GM23338 (cell line): ENCODE data around the gene ZNF557. TPM values are rescaled to one million over a fixed set of nuclear protein-coding genes. Genes with fewer than 3 reads are reported as not detected.

Experiments
- ATAC-seq: fragments of 200-7000 bp; cut with Tn5 transposase; 3 replicates; pipeline ENCODE4 v1.9.1; 2020
- DNase-seq: peaks from one replicate; pipeline ENCODE4 v3.0.0-alpha.2; 2015; ENCODE audit warnings: low spot score
- H2AFZ ChIP-seq: fragments of 200-600 bp; sonication (generic); 2 replicates; pipeline ENCODE4 v1.8.0; 2016; ENCODE audit warnings: antibody characterized with exemption, mild to moderate bottlenecking, moderate library complexity
- H3F3A ChIP-seq: fragments of 200-600 bp; sonication (generic); replicated peaks from 2 replicates; pipeline ENCODE4 v1.8.0; 2017; ENCODE audit warnings: antibody characterized with exemption, mixed run types, low read depth
- H3K27ac ChIP-seq: fragments of 200-600 bp; sonication (generic); 2 replicates; pipeline ENCODE4 v1.6.1; 2016; ENCODE audit warnings: low read depth
- H3K27me3 ChIP-seq: fragments of 200-600 bp; sonication (generic); 2 replicates; pipeline ENCODE4 v1.8.0; 2016; ENCODE audit warnings: mild to moderate bottlenecking, mixed run types, moderate library complexity; ENCODE audit not compliant: insufficient read depth
- H3K36me3 ChIP-seq: fragments of 200-600 bp; sonication (generic); 2 replicates; pipeline ENCODE4 v1.8.0; 2016; ENCODE audit warnings: mild to moderate bottlenecking; ENCODE audit not compliant: insufficient read depth
- H3K4me1 ChIP-seq: fragments of 200-600 bp; sonication (generic); 2 replicates; pipeline ENCODE4 v1.8.0; 2016; ENCODE audit warnings: mild to moderate bottlenecking, moderate library complexity; ENCODE audit not compliant: insufficient read depth
- H3K4me2 ChIP-seq: fragments of 200-600 bp; sonication (generic); 2 replicates; pipeline ENCODE4 v1.7.1; 2017; ENCODE audit warnings: mixed run types
- H3K4me3 ChIP-seq: fragments of 200-600 bp; sonication (generic); 2 replicates; pipeline ENCODE4 v1.6.1; 2016; ENCODE audit warnings: mixed run types
- H3K79me2 ChIP-seq: fragments of 200-600 bp; sonication (generic); replicated peaks from 2 replicates; pipeline ENCODE4 v1.8.0; 2017; ENCODE audit warnings: mild to moderate bottlenecking; ENCODE audit not compliant: insufficient read depth
- H3K9me2 ChIP-seq: fragments of 200-600 bp; sonication (generic); 2 replicates; pipeline ENCODE4 v1.8.0; 2017; ENCODE audit not compliant: insufficient read depth
- H4K20me1 ChIP-seq: fragments of 200-600 bp; sonication (generic); replicated peaks from 2 replicates; pipeline ENCODE4 v1.8.0; 2017; ENCODE audit warnings: mild to moderate bottlenecking; ENCODE audit not compliant: insufficient read depth
- H3K27ac Mint-ChIP-seq: 2 replicates; pipeline ENCODE4 v1.8.0; 2020; ENCODE audit warnings: inconsistent platforms, mild to moderate bottlenecking, moderate library complexity, mixed read lengths
- H3K27me3 Mint-ChIP-seq: 3 replicates; pipeline ENCODE4 v1.8.0; 2022; ENCODE audit warnings: low read depth, mild to moderate bottlenecking, moderate library complexity, mixed read lengths, inconsistent platforms; ENCODE audit not compliant: insufficient read depth, poor library complexity
- H3K36me3 Mint-ChIP-seq: 3 replicates; pipeline ENCODE4 v1.8.0; 2021; ENCODE audit warnings: low read depth, mild to moderate bottlenecking, inconsistent platforms, moderate library complexity, mixed read lengths
- H3K4me1 Mint-ChIP-seq: 3 replicates; pipeline ENCODE4 v1.8.0; 2020; ENCODE audit warnings: mild to moderate bottlenecking, inconsistent platforms, mixed read lengths
- H3K4me3 Mint-ChIP-seq: 3 replicates; pipeline ENCODE4 v1.8.0; 2021; ENCODE audit warnings: moderate library complexity, mild to moderate bottlenecking, inconsistent platforms, mixed read lengths
- H3K9me3 Mint-ChIP-seq: 3 replicates; pipeline ENCODE4 v1.8.0; 2020; ENCODE audit warnings: moderate library complexity, mild to moderate bottlenecking, inconsistent platforms, mixed read lengths
- CREB1 ChIP-seq: fragments of 250-450 bp; sonication (Bioruptor Pico); IDR thresholded peaks from 2 replicates; pipeline ENCODE4 v1.5.0; 2020; ENCODE audit warnings: low read depth, mild to moderate bottlenecking, moderate library complexity
- CTCF ChIP-seq, 2 experiments: fragments of 200-600 bp in 1 of 2; sonication (generic) in 1 of 2; conservative IDR thresholded peaks; 2 replicates each; pipeline versions ENCODE4 v1.5.1 to v1.6.1; 2016 to 2017; ENCODE audit warnings: antibody characterized with exemption in 2 of 2, low read depth in 2 of 2, mild to moderate bottlenecking in 2 of 2, moderate library complexity in 1 of 2
- EZH2 ChIP-seq: fragments of 200-600 bp; sonication (generic); IDR thresholded peaks from one replicate; pipeline ENCODE4 v1.8.0; 2017; ENCODE audit warnings: antibody characterized with exemption, mild to moderate bottlenecking, low read depth; ENCODE audit not compliant: unreplicated experiment
- EZH2phosphoT487 ChIP-seq: fragments of 200-600 bp; sonication (generic); IDR thresholded peaks from one replicate; pipeline ENCODE4 v1.8.1; 2018; ENCODE audit warnings: antibody characterized with exemption; ENCODE audit not compliant: unreplicated experiment
- STAT1 ChIP-seq: IDR thresholded peaks from one replicate; pipeline ENCODE4 v1.6.1; 2016; ENCODE audit warnings: antibody characterized with exemption; ENCODE audit not compliant: unreplicated experiment
- ZNF114 ChIP-seq: fragments of 250-450 bp; sonication (Bioruptor Pico); IDR thresholded peaks from 2 replicates; pipeline ENCODE4 v1.5.0; 2020; ENCODE audit warnings: mild to moderate bottlenecking, moderate library complexity
- ZNF331 ChIP-seq: fragments of 250-450 bp; sonication (Bioruptor Pico); IDR thresholded peaks from 2 replicates; pipeline ENCODE4 v1.5.0; 2020; ENCODE audit warnings: low read depth, mild to moderate bottlenecking, moderate library complexity
- polyA plus RNA-seq: library from polyadenylated mRNA; unstranded; fragments of >200 nt; fragmentation: Nextera tagmentation; extraction: Ambion mirVana; gene quantifications from 2 replicates; pipeline ENCODE4 v1.2.1, GENCODE V29; 2016
- total RNA-seq: library from RNA; depleted of rRNA; stranded (reverse); fragments of >200 nt; shearing (Covaris generic); gene quantifications from 2 replicates; pipeline ENCODE4 v1.2.3, GENCODE V29; 2014
- TF ChIP-seq, protein P1 (sequence below): fragments of 250-450 bp; sonication (Bioruptor Pico); IDR thresholded peaks from 2 replicates; pipeline ENCODE4 v1.5.0; 2020; ENCODE audit warnings: mild to moderate bottlenecking, moderate library complexity

Gene ZNF557
- total and polyA plus RNA-seq, 2 experiments from 2014 or later = 3.7 to 10.3 TPM

DNA sequence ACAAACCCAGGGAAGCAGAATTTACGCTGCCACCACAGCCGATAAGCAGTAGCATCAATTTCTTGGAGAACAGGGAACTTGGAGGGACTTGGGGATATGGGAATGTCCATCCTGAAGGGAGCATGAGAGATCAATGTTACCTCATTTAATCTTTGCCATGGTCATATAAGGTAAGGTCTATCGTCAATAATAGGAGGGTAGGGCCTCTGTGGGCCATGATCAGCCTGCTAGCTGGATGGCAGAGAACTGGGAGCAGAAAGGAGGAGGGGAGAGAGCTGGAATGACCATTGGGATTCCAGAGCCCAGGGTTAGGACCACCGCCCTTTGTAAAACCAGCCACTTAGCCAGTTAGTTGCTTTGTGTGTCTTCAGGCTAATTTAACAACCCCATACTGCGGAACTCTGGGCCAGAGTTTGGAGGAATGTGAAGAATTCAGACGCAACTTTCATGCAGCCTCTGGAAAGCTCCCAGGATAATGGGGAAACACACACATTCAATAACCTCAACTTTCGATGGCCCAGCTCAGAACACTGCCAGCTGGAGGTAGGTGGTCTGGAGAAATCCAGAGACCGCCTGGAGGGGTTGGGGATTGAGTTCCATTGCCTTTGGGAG lies 40.3 kb downstream of the ZNF557 start (continued):
- TF ChIP-seq, protein P1, sequence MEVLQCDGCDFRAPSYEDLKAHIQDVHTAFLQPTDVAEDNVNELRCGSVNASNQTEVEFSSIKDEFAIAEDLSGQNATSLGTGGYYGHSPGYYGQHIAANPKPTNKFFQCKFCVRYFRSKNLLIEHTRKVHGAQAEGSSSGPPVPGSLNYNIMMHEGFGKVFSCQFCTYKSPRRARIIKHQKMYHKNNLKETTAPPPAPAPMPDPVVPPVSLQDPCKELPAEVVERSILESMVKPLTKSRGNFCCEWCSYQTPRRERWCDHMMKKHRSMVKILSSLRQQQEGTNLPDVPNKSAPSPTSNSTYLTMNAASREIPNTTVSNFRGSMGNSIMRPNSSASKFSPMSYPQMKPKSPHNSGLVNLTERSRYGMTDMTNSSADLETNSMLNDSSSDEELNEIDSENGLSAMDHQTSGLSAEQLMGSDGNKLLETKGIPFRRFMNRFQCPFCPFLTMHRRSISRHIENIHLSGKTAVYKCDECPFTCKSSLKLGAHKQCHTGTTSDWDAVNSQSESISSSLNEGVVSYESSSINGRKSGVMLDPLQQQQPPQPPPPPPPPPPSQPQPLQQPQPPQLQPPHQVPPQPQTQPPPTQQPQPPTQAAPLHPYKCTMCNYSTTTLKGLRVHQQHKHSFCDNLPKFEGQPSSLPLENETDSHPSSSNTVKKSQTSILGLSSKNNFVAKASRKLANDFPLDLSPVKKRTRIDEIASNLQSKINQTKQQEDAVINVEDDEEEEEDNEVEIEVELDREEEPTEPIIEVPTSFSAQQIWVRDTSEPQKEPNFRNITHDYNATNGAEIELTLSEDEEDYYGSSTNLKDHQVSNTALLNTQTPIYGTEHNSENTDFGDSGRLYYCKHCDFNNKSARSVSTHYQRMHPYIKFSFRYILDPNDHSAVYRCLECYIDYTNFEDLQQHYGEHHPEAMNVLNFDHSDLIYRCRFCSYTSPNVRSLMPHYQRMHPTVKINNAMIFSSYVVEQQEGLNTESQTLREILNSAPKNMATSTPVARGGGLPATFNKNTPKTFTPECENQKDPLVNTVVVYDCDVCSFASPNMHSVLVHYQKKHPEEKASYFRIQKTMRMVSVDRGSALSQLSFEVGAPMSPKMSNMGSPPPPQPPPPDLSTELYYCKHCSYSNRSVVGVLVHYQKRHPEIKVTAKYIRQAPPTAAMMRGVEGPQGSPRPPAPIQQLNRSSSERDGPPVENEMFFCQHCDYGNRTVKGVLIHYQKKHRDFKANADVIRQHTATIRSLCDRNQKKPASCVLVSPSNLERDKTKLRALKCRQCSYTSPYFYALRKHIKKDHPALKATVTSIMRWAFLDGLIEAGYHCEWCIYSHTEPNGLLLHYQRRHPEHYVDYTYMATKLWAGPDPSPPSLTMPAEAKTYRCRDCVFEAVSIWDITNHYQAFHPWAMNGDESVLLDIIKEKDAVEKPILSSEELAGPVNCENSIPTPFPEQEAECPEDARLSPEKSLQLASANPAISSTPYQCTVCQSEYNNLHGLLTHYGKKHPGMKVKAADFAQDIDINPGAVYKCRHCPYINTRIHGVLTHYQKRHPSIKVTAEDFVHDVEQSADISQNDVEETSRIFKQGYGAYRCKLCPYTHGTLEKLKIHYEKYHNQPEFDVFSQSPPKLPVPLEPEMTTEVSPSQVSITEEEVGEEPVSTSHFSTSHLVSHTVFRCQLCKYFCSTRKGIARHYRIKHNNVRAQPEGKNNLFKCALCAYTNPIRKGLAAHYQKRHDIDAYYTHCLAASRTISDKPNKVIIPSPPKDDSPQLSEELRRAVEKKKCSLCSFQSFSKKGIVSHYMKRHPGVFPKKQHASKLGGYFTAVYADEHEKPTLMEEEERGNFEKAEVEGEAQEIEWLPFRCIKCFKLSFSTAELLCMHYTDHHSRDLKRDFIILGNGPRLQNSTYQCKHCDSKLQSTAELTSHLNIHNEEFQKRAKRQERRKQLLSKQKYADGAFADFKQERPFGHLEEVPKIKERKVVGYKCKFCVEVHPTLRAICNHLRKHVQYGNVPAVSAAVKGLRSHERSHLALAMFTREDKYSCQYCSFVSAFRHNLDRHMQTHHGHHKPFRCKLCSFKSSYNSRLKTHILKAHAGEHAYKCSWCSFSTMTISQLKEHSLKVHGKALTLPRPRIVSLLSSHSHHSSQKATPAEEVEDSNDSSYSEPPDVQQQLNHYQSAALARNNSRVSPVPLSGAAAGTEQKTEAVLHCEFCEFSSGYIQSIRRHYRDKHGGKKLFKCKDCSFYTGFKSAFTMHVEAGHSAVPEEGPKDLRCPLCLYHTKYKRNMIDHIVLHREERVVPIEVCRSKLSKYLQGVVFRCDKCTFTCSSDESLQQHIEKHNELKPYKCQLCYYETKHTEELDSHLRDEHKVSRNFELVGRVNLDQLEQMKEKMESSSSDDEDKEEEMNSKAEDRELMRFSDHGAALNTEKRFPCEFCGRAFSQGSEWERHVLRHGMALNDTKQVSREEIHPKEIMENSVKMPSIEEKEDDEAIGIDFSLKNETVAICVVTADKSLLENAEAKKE = no peak
- TF ChIP-seq EZH2 (no peak), EZH2phosphoT487 (no peak), CREB1 (no peak)

GRCh38 chr19:7112675-7113074 lies 43.2 kb downstream of the ZNF557 start:
- H3K79me2 ChIP-seq = no peaks in the 10 kb centered on the region
- no peaks in the 10 kb centered on the region for H3F3A ChIP-seq
- no peak overlapping the region for H3K27ac Mint-ChIP-seq
- no peak overlapping the region for H2AFZ ChIP-seq
- no peaks in the 10 kb centered on the region for H3K9me2 ChIP-seq
- H3K4me1 ChIP-seq = no peaks in the 10 kb centered on the region
- ATAC-seq = no peak
- H3K27ac ChIP-seq = no peak overlapping the region
- H3K4me1 Mint-ChIP-seq = peaks cover 4% of the 10 kb centered on the region; the same call in 1 of the 3 replicates
- DNase-seq = no peak
- no peak overlapping the region for H3K4me2 ChIP-seq
- no peak overlapping the region for H3K4me3 Mint-ChIP-seq
- 0 out of 2 replicates have a peak, but pooled peaks cover 9% of the 10 kb centered on the region for H3K36me3 ChIP-seq
- no peaks in the 10 kb centered on the region for H3K27me3 ChIP-seq
- H4K20me1 ChIP-seq = no peaks in the 10 kb centered on the region
- peaks cover 9% of the 10 kb centered on the region for H3K9me3 Mint-ChIP-seq
- H3K36me3 Mint-ChIP-seq = peaks cover 26% of the 10 kb centered on the region; the same call in 2 of the 3 replicates
- H3K27me3 Mint-ChIP-seq = peaks cover 4% of the 10 kb centered on the region
- no peak overlapping the region for H3K4me3 ChIP-seq
- no peak for TF ChIP-seq ZNF331
- TF ChIP-seq ZNF114 (CRISPR knock-in tag) = no peak
- TF ChIP-seq, protein P1 = no peak
- no peak for TF ChIP-seq STAT1
- TF ChIP-seq CTCF (conservative IDR thresholded peaks at IDR 0.05; ENCODE audit: low read depth in 2 of 2) = no peak
